Keratinocyte (primary cell): ENCODE measurements around the gene CLDN11. TPM values are rescaled to one million over a fixed set of nuclear protein-coding genes. Genes with fewer than 3 reads are reported as not detected.

Source experiments
- DNase-seq: peaks from one replicate; pipeline ENCODE4 v3.0.0-alpha.2; 2011; ENCODE audit warnings: low read depth, missing footprints, low spot score
- FAIRE-seq: peaks from 2 replicates; lab custom pipeline; 2011; peaks lifted over from hg19 to GRCh38; lab: Jason Lieb, UNC
- H2AFZ ChIP-seq: 2 replicates; pipeline ENCODE4 v1.6.0; 2012; ENCODE audit warnings: low read length, control low read depth, inconsistent platforms; ENCODE audit not compliant: control insufficient read depth
- H3K27ac ChIP-seq: 2 replicates; pipeline ENCODE4 v1.5.1; 2011; ENCODE audit warnings: low read length; ENCODE audit not compliant: control insufficient read depth, insufficient read depth
- H3K27me3 ChIP-seq: 3 replicates; pipeline ENCODE4 v1.6.0; 2011; ENCODE audit warnings: low read length; ENCODE audit not compliant: control insufficient read depth, insufficient read depth; ENCODE audit errors: extremely low read depth
- H3K36me3 ChIP-seq, 2 experiments: 2 replicates in 1 of 2; 3 replicates in 1 of 2; pipeline ENCODE4 v1.5.1; 2011; ENCODE audit warnings: low read length in 2 of 2, mild to moderate bottlenecking in 1 of 2; ENCODE audit not compliant: control insufficient read depth in 2 of 2, insufficient read depth in 2 of 2; ENCODE audit errors: extremely low read depth in 1 of 2
- H3K4me1 ChIP-seq: 3 replicates; pipeline ENCODE4 v1.5.1; 2011; ENCODE audit warnings: low read length; ENCODE audit not compliant: control insufficient read depth, insufficient read depth; ENCODE audit errors: extremely low read depth
- H3K4me2 ChIP-seq: 3 replicates; pipeline ENCODE4 v1.6.0; 2011; ENCODE audit warnings: low read depth, low read length; ENCODE audit not compliant: control insufficient read depth, insufficient read depth; ENCODE audit errors: extremely low read depth
- H3K4me3 ChIP-seq, 3 experiments: fragments of 200-600 bp in 1 of 3; sonication (generic) in 1 of 3; 2 replicates in 2 of 3; 3 replicates in 1 of 3; pipeline ENCODE4 v1.5.1; 2011 to 2016; ENCODE audit warnings: low read length in 3 of 3, mild to moderate bottlenecking in 3 of 3, control low read depth in 2 of 3, inconsistent platforms in 1 of 3, low read depth in 1 of 3, mixed read lengths in 1 of 3, mixed run types in 1 of 3, moderate library complexity in 1 of 3; ENCODE audit not compliant: control insufficient read depth in 2 of 3, insufficient read depth in 2 of 3; ENCODE audit errors: extremely low read depth in 1 of 3
- H3K79me2 ChIP-seq: 2 replicates; pipeline ENCODE4 v1.6.0; 2012; ENCODE audit warnings: low read length; ENCODE audit not compliant: control insufficient read depth, insufficient read depth
- H3K9ac ChIP-seq: 3 replicates; pipeline ENCODE4 v1.6.0; 2011; ENCODE audit warnings: low read length; ENCODE audit not compliant: control insufficient read depth, insufficient read depth; ENCODE audit errors: extremely low read depth
- H3K9me1 ChIP-seq: 3 replicates; pipeline ENCODE4 v1.6.0; 2011; ENCODE audit warnings: low read length; ENCODE audit not compliant: control insufficient read depth, insufficient read depth; ENCODE audit errors: extremely low read depth
- H3K9me3 ChIP-seq: 2 replicates; pipeline ENCODE4 v1.5.1; 2012; ENCODE audit warnings: low read depth, low read length; ENCODE audit not compliant: control insufficient read depth
- H4K20me1 ChIP-seq: 3 replicates; pipeline ENCODE4 v1.6.0; 2011; ENCODE audit warnings: low read length; ENCODE audit not compliant: control insufficient read depth, insufficient read depth; ENCODE audit errors: extremely low read depth
- CTCF ChIP-seq, 3 experiments: IDR thresholded peaks in 1 of 3; conservative IDR thresholded peaks in 1 of 3; optimal IDR thresholded peaks in 1 of 3; 2 replicates in 2 of 3; 3 replicates in 1 of 3; pipeline versions ENCODE3 to v1.5.1; 2011; ENCODE audit warnings: low read length in 3 of 3, mild to moderate bottlenecking in 3 of 3, moderate library complexity in 2 of 3, control low read depth in 1 of 3, inconsistent platforms in 1 of 3; ENCODE audit not compliant: insufficient read depth in 2 of 3; ENCODE audit errors: extremely low read depth in 1 of 3
- EZH2 ChIP-seq: IDR thresholded peaks from one replicate; pipeline ENCODE4 v1.6.1; 2012; ENCODE audit warnings: inconsistent platforms, mild to moderate bottlenecking, low read length, moderate library complexity
- dilution Hi-C: fragments of 300-500 bp; cut with MboI; formaldehyde crosslinking; loops from one replicate; pipeline ENCODE4 v1.7.0; 2020; ENCODE audit warnings: low sequenced_read_pairs; ENCODE audit not compliant: extremely low pct_ligation_motif_present
- polyA plus RNA-seq, 5 experiments: library from polyadenylated mRNA; depleted of rRNA in 3 of 5; stranded (reverse) in 3 of 5; stranded (forward) in 1 of 5; unstranded in 1 of 5; fragments of >200 nt; gene quantifications; 1 replicate in 1 of 5; 2 replicates in 3 of 5; 3 replicates in 1 of 5; pipeline versions ENCODE4 v1.2.1 to v1.2.3, GENCODE V29; 2011 to 2012; ENCODE audit warnings: missing spikeins in 2 of 5, low read depth in 1 of 5, low replicate concordance in 1 of 5

CLDN11 gene
- polyA plus RNA-seq, 1 donor (not counting 4 experiments of a cell fraction or from before 2014, with no cell fraction given), result 0.12 TPM

DNA sequence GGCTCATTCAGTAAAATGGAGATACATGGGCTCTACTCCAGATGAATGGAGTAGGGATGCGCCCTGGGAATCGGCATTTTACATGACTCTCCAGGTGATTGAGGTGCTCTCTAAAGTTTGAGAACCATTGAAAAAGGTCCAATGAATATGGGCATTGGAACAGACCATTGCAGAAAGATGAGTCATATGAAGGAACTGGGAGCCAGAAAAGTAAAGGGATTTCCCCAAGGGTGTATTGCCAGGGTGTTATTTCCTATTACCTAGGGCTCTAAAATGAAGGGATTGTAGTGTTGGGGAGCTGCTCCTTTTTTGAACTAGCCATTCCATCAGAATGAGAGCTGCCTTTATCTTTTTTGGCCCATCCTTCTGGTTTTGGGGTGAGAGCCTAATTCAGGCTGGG, 21.7 kb downstream of the CLDN11 start:
- Histone ChIP-seq H3K9me1 (no peaks in the 10 kb centered on the region), H3K9ac (no peak overlapping the region), H3K27me3 (no peaks in the 10 kb centered on the region), H3K4me1 (peaks cover 9% of the 10 kb centered on the region), H4K20me1 (no peaks in the 10 kb centered on the region), H3K79me2 (no peaks in the 10 kb centered on the region), H3K27ac (no peak overlapping the region), H3K4me2 (no peak overlapping the region), H3K36me3 (no peaks in the 10 kb centered on the region), H3K4me3 (no peak overlapping the region), H3K9me3 (no peaks in the 10 kb centered on the region), H2AFZ (no peak overlapping the region)
- DNase-seq (peak; percentile 2), FAIRE-seq (peak; percentile 88)
- dilution Hi-C loops, result no loop called here
- TF ChIP-seq EZH2 (no peak), CTCF (optimal IDR thresholded peaks at IDR 0.05 in 1 of 3, IDR thresholded peaks at IDR 0.05 in 1 of 3, conservative IDR thresholded peaks at IDR 0.05 in 1 of 3; ENCODE audit: extremely low read depth in 1 of 3, insufficient read depth in 2 of 3, low read length in 3 of 3) (no peak)

DNA sequence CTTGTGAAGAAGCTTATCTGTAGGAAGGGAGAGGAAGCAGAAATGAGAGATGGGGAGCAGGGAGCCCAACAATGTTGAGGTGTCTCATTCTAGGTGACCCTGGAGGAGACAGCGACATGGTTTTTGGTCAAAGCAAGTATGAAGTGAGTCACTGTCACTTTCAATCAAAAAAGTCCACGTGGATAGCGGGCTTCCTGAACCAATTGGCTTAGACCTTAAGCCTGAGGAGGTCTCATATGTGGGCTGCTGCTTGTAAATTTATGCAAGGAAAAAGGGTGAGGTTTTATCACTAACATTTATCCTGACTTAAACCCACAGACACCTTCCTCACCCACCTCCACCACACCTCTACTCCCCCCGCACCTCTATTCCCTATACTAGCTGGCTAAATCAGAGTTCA, 22.7 kb downstream of the CLDN11 start:
- no peak overlapping the region for H3K9ac ChIP-seq
- peaks cover 9% of the 10 kb centered on the region for H3K4me1 ChIP-seq
- no peak overlapping the region for H3K4me2 ChIP-seq
- dilution Hi-C loops, result no loop called here
- H3K9me1 ChIP-seq, result no peaks in the 10 kb centered on the region
- no peaks in the 10 kb centered on the region for H3K79me2 ChIP-seq
- H3K27ac ChIP-seq, result no peak overlapping the region
- H4K20me1 ChIP-seq, result no peaks in the 10 kb centered on the region
- no peaks in the 10 kb centered on the region for H3K27me3 ChIP-seq
- no peak overlapping the region for H2AFZ ChIP-seq
- FAIRE-seq, result no peak
- H3K36me3 ChIP-seq, result no peaks in the 10 kb centered on the region
- TF ChIP-seq EZH2, result no peak
- no peak for TF ChIP-seq CTCF (optimal IDR thresholded peaks at IDR 0.05 in 1 of 3, IDR thresholded peaks at IDR 0.05 in 1 of 3, conservative IDR thresholded peaks at IDR 0.05 in 1 of 3; ENCODE audit: extremely low read depth in 1 of 3, insufficient read depth in 2 of 3, low read length in 3 of 3)
- no peaks in the 10 kb centered on the region for H3K9me3 ChIP-seq
- DNase-seq, result no peak
- no peak overlapping the region for H3K4me3 ChIP-seq
